NCI-H146 (cell line): Measurements from ENCODE around the gene DGKH.

ENCODE experiments used
- DNase-seq: peaks from one replicate; lab custom pipeline; 2025; lab: John Stamatoyannopoulos, UW

The DGKH gene

GRCh38 chr13:42048342-42048683, at the start of gene DGKH:
TSS of gene DGKH (plus strand) at chr13:42048648. CDS start at chr13:42048774, 126 bp downstream.
- DNase-seq: no peak

GRCh38 chr13:42000846-42001245, 47.6 kb upstream of the DGKH start:
- no peak for DNase-seq

GRCh38 chr13:42001580-42001979, 46.9 kb upstream of the DGKH start:
- DNase-seq: peak; percentile 3

GRCh38 chr13:42002066-42002465, 46.4 kb upstream of the DGKH start:
- no peak for DNase-seq

- no peak for DNase-seq
Observed at GRCh38 chr13:42007844-42008243, 40.6 kb upstream of the DGKH start.

GRCh38 chr13:42009057-42009456, 39.4 kb upstream of the DGKH start:
- DNase-seq: no peak

- DNase-seq: peak; percentile 46
Observed at GRCh38 chr13:42011601-42012350, 36.7 kb upstream of the DGKH start.

- no peak for DNase-seq
Observed at GRCh38 chr13:42014119-42014518, 34.3 kb upstream of the DGKH start.

GRCh38 chr13:42017264-42017663, 31.2 kb upstream of the DGKH start:
- DNase-seq: no peak

- DNase-seq: no peak
Observed at GRCh38 chr13:42021851-42022250, 26.6 kb upstream of the DGKH start.

- no peak for DNase-seq
Observed at GRCh38 chr13:42022336-42022735, 26.1 kb upstream of the DGKH start.

GRCh38 chr13:42022796-42023493, 25.5 kb upstream of the DGKH start:
- DNase-seq: no peak

- no peak for DNase-seq
Observed at GRCh38 chr13:42027286-42027685, 21.2 kb upstream of the DGKH start.

GRCh38 chr13:42028113-42028799, 20.2 kb upstream of the DGKH start:
- no peak for DNase-seq

- DNase-seq: no peak
Observed at GRCh38 chr13:42035905-42036521, 12.4 kb upstream of the DGKH start.

- DNase-seq: no peak
Observed at GRCh38 chr13:42036711-42037110, 11.7 kb upstream of the DGKH start.

GRCh38 chr13:42038661-42039456, 9.6 kb upstream of the DGKH start:
- DNase-seq: no peak

GRCh38 chr13:42039457-42039945, 8.9 kb upstream of the DGKH start:
- DNase-seq: peak; percentile 52

GRCh38 chr13:42039946-42040729, 8.3 kb upstream of the DGKH start:
- DNase-seq: peak; percentile 91

- DNase-seq: no peak
Observed at GRCh38 chr13:42040730-42041010, 7.8 kb upstream of the DGKH start.
